ENCODE data around the gene UBTD2.

Gene UBTD2

DNA sequence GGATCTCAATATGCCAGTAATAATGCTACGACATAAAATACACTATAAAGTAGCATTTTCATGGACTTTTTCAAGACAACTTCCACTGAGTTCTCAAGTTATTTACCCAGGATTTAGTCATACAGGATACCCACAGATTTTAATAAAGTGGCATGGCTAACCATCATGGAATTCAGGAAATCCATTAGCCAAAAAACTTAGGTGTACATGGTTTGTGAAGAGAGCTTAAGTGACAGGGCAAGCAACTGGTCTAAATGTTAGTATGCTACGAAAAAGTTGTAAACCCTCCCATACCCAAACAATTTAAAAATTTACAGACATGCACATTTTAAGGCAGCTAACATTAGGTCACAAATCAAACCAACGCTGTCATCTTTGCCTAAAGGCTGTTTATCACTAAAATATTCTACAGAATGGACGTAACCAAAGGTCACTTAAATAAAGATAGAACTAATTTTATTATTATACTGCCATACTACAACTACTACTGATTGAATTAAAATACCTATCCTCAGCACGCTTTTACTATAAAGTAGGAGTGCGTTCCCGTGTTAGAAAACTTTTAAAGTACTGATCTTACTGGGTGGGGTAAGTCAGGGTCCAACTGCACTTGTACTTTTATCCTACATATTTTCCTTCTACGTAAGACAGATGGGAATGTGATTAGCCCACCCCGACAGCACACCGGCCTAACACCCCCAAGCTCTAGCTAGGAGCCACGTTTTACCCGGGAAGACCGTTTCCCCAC lies 1.1 kb downstream of the UBTD2 start:
- TF ChIP-seq, protein P1, sequence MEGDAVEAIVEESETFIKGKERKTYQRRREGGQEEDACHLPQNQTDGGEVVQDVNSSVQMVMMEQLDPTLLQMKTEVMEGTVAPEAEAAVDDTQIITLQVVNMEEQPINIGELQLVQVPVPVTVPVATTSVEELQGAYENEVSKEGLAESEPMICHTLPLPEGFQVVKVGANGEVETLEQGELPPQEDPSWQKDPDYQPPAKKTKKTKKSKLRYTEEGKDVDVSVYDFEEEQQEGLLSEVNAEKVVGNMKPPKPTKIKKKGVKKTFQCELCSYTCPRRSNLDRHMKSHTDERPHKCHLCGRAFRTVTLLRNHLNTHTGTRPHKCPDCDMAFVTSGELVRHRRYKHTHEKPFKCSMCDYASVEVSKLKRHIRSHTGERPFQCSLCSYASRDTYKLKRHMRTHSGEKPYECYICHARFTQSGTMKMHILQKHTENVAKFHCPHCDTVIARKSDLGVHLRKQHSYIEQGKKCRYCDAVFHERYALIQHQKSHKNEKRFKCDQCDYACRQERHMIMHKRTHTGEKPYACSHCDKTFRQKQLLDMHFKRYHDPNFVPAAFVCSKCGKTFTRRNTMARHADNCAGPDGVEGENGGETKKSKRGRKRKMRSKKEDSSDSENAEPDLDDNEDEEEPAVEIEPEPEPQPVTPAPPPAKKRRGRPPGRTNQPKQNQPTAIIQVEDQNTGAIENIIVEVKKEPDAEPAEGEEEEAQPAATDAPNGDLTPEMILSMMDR (IDR thresholded peaks at IDR 0.05; ENCODE audit: control insufficient read depth, insufficient read depth, low read depth, low read length, missing control alignments): no peak
- no peak for DNase-seq (ENCODE audit: low read depth)
- H3K4me3 ChIP-seq (ENCODE audit: control insufficient read depth, low read depth, low read length): peak overlapping the region; percentile 66

DNA sequence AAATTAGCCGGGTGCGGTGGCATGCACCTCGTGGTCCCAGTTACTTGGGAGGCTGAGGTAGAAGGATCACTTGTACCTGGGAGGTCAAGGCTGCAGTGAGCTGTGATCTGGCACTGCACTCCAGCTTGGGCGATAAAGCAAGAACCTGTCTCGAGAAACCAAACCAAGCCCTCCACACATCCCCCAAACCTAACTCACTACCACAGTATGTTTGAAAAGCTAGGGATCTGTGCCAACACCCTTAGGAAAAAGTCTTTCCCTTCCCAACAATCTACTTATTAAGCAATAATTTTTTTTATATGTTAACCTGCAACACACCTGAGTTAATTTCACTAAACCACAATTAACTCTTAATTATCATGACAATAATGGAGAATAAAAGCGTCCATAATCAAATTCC lies 2.2 kb downstream of the UBTD2 start:
- DNase-seq (ENCODE audit: low read depth): no peak
- TF ChIP-seq, protein P1 (IDR thresholded peaks at IDR 0.05; ENCODE audit: control insufficient read depth, insufficient read depth, low read depth, low read length, missing control alignments): no peak
- H3K4me3 ChIP-seq (ENCODE audit: control insufficient read depth, low read depth, low read length): no peak overlapping the region; the same call in none of the 2 replicates

DNA sequence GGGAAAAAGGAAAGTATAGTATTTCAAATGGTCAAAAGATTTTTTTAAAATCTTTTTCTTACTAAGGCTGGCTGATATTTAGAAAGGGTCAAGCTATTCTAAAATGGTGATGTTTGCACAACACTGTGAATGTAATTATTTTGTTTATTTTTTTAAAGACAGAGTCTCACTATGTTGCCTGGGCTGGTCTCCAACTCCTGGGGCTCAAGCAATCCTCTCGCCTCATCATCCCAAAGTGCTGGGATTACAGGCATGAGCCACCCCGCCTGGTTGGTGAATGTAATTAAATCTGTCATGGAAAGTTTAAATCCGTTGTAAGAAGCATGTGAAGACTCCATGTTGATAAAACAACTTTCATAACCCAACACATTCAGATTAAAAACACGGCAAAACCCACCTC lies 2.6 kb downstream of the UBTD2 start:
- TF ChIP-seq, protein P1 (IDR thresholded peaks at IDR 0.05; ENCODE audit: control insufficient read depth, insufficient read depth, low read depth, low read length, missing control alignments): no peak
- no peak for DNase-seq (ENCODE audit: low read depth)
- H3K4me3 ChIP-seq (ENCODE audit: control insufficient read depth, low read depth, low read length): no peak overlapping the region

DNA sequence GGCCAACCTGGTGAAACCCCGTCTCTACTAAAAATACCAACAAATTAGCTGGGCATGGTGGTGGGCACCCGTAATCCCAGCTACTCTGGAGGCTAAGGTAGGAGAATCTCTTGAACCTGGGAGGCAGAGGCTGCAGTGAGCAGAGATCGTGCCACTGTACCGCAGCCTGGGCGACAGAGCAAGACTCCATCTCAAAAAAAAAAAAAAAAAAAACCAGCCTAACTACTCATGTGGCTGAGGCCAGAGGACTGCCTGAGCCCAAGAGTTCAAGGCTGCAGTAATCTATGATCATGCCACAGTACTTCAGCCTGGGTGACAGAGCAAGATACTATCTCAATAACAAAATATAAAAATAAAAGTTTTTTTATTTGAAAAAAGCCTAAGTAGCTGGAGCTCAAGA lies 3.2 kb downstream of the UBTD2 start:
- no peak overlapping the region for H3K4me3 ChIP-seq (ENCODE audit: control insufficient read depth, low read depth, low read length)
- DNase-seq (ENCODE audit: low read depth): no peak
- TF ChIP-seq, protein P1 (IDR thresholded peaks at IDR 0.05; ENCODE audit: control insufficient read depth, insufficient read depth, low read depth, low read length, missing control alignments): no peak

DNA sequence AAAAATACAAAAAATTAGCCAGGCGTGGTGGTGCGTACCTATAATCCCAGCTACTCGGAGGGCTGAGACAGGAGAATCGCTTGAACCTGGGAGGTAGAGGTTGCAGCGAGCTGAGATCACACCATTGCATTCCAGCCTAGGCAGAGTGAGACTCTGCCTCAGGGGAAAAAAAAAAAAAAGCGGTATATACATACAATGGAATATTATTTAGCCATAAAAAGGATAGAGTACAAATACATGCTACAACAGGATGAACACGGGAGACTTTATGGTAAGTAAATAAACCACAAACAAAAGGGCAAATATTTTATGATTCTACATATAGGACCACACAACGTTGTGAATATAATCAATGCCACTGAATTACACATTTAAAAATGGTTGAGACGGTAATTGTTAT lies 5.2 kb downstream of the UBTD2 start:
- DNase-seq (ENCODE audit: low read depth): no peak
- H3K4me3 ChIP-seq (ENCODE audit: control insufficient read depth, low read depth, low read length): no peak overlapping the region
- TF ChIP-seq, protein P1 (IDR thresholded peaks at IDR 0.05; ENCODE audit: control insufficient read depth, insufficient read depth, low read depth, low read length, missing control alignments): no peak

DNA sequence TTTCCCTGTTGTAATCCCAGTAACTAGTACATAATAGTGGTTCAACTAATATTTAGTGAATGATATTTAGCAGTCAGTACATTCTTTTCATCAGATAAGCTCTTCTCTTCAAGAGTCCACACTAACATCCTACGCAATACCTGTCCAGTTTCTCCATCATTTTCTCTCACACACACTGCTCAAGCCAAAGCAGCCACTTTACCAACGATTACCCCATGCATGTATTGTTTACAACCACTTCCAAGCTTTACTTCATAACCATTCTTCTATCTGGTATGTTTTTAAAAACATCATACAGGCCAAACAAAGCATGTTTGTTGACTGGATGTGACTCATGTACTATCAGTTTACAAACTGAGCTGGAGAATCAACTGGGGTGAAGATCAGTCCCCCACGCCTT lies 7.3 kb downstream of the UBTD2 start:
- TF ChIP-seq, protein P1 (IDR thresholded peaks at IDR 0.05; ENCODE audit: control insufficient read depth, insufficient read depth, low read depth, low read length, missing control alignments): no peak
- no peak for DNase-seq (ENCODE audit: low read depth)
- no peak overlapping the region for H3K4me3 ChIP-seq (ENCODE audit: control insufficient read depth, low read depth, low read length)
